BE2C (cell line): ENCODE data around the gene TWF2.
"Not testable (repeated sequence)": the region's sequence is repeated elsewhere in the genome, so short reads cannot be mapped to it uniquely, and the experiment has no call there.

Experiments used
- DNase-seq: peaks from one replicate; pipeline ENCODE4 v3.0.0-alpha.2; 2020
- H3K27me3 ChIP-seq: fragments of 250-450 bp; sonication (Bioruptor Pico); 2 replicates; pipeline ENCODE4 v1.5.1; 2020; ENCODE audit warnings: mild to moderate bottlenecking
- H3K36me3 ChIP-seq: fragments of 250-450 bp; sonication (Bioruptor Pico); 2 replicates; pipeline ENCODE4 v1.5.1; 2020; ENCODE audit warnings: mild to moderate bottlenecking
- H3K4me1 ChIP-seq: fragments of 250-450 bp; sonication (Bioruptor Pico); 2 replicates; pipeline ENCODE4 v1.5.1; 2020
- H3K4me3 ChIP-seq: 2 replicates; pipeline ENCODE4 v1.5.1; 2011; ENCODE audit warnings: low read depth, low read length
- H3K9me3 ChIP-seq: fragments of 250-450 bp; sonication (Bioruptor Pico); 2 replicates; pipeline ENCODE4 v1.5.1; 2020
- TF ChIP-seq, protein P1 (sequence below): IDR thresholded peaks from 2 replicates; pipeline ENCODE4 v1.5.1; 2012; ENCODE audit warnings: mild to moderate bottlenecking, low read depth, low read length

Gene TWF2

DNA sequence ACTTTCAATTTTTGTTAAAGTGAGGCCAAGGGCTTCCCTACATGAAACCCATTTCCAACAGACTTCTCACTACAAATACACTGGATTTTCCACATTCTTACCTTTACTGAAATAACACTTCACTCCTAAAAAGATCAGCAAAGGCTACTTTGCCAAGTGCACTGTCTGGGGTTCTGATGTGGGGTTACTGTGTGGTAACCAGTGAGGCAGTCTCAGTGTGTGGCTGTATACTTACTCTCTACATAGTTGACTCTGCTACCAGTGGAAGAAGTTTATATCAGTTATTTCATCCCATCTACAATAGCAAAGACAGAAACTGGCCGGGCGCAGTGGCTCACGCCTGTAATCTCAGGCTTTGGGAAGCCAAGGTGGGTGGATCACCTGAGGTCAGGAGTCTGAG, 33.9 kb upstream of the TWF2 start:
- DNase-seq: no peak
- peaks cover 42% of the 10 kb centered on the region for H3K36me3 ChIP-seq
- no peaks in the 10 kb centered on the region for H3K9me3 ChIP-seq
- no peak overlapping the region for H3K4me3 ChIP-seq
- H3K4me1 ChIP-seq: no peaks in the 10 kb centered on the region
- no peaks in the 10 kb centered on the region for H3K27me3 ChIP-seq
- TF ChIP-seq, protein P1, sequence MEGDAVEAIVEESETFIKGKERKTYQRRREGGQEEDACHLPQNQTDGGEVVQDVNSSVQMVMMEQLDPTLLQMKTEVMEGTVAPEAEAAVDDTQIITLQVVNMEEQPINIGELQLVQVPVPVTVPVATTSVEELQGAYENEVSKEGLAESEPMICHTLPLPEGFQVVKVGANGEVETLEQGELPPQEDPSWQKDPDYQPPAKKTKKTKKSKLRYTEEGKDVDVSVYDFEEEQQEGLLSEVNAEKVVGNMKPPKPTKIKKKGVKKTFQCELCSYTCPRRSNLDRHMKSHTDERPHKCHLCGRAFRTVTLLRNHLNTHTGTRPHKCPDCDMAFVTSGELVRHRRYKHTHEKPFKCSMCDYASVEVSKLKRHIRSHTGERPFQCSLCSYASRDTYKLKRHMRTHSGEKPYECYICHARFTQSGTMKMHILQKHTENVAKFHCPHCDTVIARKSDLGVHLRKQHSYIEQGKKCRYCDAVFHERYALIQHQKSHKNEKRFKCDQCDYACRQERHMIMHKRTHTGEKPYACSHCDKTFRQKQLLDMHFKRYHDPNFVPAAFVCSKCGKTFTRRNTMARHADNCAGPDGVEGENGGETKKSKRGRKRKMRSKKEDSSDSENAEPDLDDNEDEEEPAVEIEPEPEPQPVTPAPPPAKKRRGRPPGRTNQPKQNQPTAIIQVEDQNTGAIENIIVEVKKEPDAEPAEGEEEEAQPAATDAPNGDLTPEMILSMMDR: no peak

DNA sequence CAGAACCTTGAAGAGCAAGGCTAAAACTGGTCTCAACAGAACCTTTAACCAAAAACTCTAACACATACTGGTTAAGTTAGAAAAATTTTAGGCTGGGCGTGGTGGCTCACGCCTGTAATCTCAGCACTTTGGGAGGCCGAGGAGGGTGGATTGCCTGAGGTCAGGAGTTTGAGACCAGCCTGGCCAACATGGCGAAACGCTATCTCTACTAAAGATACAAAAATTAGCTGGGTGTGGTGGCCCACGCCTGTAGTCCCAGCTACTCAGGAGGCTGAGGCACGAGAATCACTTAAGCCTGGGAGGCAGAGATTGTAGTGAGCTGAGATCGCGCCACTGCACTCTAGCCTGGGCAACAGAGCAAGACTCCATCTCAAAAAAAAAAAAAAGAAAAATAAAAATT, 33.2 kb upstream of the TWF2 start:
- H3K9me3 ChIP-seq, H3K4me1 ChIP-seq, H3K4me3 ChIP-seq, H3K27me3 ChIP-seq, DNase-seq: not testable (repeated sequence)
- peaks cover 44% of the 10 kb centered on the region for H3K36me3 ChIP-seq

DNA sequence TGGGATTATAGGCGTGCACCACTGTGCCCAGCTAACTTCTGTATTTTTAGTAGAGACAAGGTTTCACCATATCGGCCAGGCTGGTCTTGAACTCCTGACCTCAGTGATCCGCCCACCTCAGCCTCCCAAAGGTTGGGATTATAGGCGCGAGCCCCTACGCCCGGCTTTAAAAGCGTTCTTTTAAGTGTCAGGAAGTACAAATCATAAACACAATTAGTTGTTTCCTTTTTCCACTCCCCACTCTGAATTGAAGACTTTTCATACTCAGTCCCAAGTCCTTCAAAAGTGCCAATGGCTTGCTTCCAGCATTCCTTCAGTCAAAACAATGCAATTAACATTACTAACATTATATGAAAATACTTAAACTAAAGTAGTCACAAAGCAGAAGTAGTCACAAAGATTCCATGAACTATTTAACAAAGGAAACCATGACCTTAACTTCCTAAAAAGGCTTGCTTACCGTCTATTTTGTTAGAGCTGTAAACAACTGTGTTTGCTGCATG, 31.3 kb upstream of the TWF2 start:
- no peak for DNase-seq
- H3K4me1 ChIP-seq: no peaks in the 10 kb centered on the region
- H3K4me3 ChIP-seq: no peak overlapping the region
- TF ChIP-seq, protein P1: no peak
- no peaks in the 10 kb centered on the region for H3K9me3 ChIP-seq
- H3K27me3 ChIP-seq: no peaks in the 10 kb centered on the region
- H3K36me3 ChIP-seq: peaks cover 57% of the 10 kb centered on the region

DNA sequence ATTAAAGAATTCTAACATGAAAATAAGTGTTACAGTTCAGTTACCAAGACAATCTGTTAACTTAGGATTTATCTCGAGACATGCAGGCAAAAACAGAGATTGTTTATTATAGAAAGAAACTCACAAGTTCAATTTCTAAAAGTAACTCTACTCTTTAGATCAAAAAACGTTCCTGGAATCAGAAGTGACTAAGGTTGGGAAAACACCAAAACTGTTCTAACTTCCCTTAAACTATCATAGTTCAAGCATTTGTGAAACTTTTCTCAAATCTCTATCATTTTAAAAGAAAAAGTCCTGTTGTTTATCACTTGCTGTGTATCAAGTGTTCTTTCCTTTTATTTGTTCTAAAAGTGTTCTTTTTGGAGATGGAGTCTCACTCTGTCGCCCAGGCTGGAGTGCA, 30.8 kb upstream of the TWF2 start:
- Histone ChIP-seq H3K36me3 (peaks cover 56% of the 10 kb centered on the region), H3K4me1 (no peaks in the 10 kb centered on the region), H3K27me3 (no peaks in the 10 kb centered on the region), H3K4me3 (no peak overlapping the region), H3K9me3 (no peaks in the 10 kb centered on the region)
- DNase-seq: no peak
- TF ChIP-seq, protein P1: no peak

DNA sequence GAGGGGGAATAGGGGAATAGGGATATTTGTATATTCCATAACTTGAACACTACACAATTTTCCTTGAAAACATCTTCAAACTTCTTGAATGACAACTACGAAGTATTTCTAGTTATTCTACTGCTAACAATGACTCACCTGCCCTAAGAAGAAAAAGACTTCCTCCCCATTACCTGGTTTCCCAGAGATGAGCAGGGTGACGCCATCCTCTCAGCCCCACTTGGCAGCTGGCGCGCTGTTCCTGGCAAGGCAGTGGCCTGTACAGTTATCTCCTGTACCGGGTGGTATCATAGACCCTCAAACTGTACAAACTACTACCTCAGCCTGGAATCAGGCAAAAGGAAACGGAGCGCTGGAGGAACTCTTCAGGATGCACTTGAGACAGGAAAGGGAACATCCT, 29.1 kb upstream of the TWF2 start:
- H3K9me3 ChIP-seq: no peaks in the 10 kb centered on the region
- TF ChIP-seq, protein P1: no peak
- no peaks in the 10 kb centered on the region for H3K27me3 ChIP-seq
- DNase-seq: no peak
- H3K4me3 ChIP-seq: no peak overlapping the region
- no peaks in the 10 kb centered on the region for H3K4me1 ChIP-seq
- peaks cover 63% of the 10 kb centered on the region for H3K36me3 ChIP-seq

DNA sequence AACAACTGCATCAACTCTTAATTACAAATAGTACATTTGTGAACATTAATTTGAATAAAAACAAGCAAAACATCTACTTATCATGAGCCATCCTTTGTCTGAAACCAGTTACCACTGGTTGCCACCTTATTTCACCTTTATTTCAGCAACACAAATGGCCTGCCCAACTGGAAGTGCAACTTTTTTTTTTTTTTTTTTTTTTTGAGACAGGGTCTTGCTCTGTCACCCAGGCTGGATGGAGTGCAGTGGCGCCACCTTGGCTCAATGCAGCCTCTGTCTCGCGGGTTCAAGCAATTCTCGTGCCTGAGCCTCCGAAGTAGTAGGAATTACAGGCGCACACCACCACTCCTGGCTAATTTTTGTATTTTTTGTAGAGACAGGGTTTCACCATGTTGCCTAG, 26.4 kb upstream of the TWF2 start:
- no peak for DNase-seq
- peaks cover 75% of the 10 kb centered on the region for H3K36me3 ChIP-seq
- no peak overlapping the region for H3K4me3 ChIP-seq
- H3K27me3 ChIP-seq: no peaks in the 10 kb centered on the region
- no peaks in the 10 kb centered on the region for H3K4me1 ChIP-seq
- TF ChIP-seq, protein P1: no peak
- H3K9me3 ChIP-seq: no peaks in the 10 kb centered on the region

DNA sequence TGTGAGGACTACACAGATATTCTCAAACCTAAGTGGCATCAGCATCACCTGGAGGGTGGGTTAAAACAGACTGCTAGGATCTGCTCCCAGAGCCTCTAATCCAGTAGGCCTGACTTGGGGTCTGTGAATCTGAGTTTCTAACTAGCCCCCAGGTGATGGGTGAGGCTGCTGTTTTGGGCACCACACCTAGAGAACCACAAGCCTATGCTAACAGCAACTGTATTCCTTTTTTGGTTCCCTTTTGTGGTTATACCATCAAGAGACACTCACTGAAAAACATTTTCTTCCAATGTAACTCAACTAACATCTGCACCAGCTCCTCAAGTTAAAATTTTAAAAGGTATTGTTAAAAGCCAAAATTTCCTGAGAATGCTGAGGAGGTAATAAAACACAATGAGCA, 23.5 kb upstream of the TWF2 start:
- Histone ChIP-seq H3K27me3 (no peaks in the 10 kb centered on the region), H3K36me3 (peaks cover 80% of the 10 kb centered on the region), H3K9me3 (no peaks in the 10 kb centered on the region), H3K4me1 (no peaks in the 10 kb centered on the region), H3K4me3 (no peak overlapping the region)
- TF ChIP-seq, protein P1: no peak
- no peak for DNase-seq
